Stimulated activated effector memory CD8-positive, alpha-beta T cell treated with anti-CD3 and anti-CD28 coated beads, Interleukin-12 subunit alpha, Interleukin-12 subunit beta, amount 100 ng/mL, for 72 hours (primary cell): ENCODE measurements around the gene SYTL3.
A peak's percentile ranks its signal among the peaks of the same experiment; 100 is the strongest.
"Not testable (repeated sequence)": the region's sequence is repeated elsewhere in the genome, so short reads cannot be mapped to it uniquely, and the experiment has no call there.

Experiments used
- ATAC-seq: fragments of 150-1000 bp; cut with Tn5 transposase; 2 replicates; pipeline ENCODE4 v1.10.0; 2021
- DNase-seq, 2 donors: peaks; one replicate each; pipeline ENCODE4 v3.0.0; 2021 to 2022; ENCODE audit warnings: low spot score in 2 of 2
- H3K27ac Mint-ChIP-seq: one replicate; pipeline ENCODE4 v1.8.0; 2022; ENCODE audit warnings: mild to moderate bottlenecking, mixed read lengths
- H3K36me3 Mint-ChIP-seq: one replicate; pipeline ENCODE4 v1.8.0; 2022; ENCODE audit warnings: mild to moderate bottlenecking, mixed read lengths
- H3K4me1 Mint-ChIP-seq: one replicate; pipeline ENCODE4 v1.8.0; 2022; ENCODE audit warnings: mixed read lengths
- H3K4me3 Mint-ChIP-seq: one replicate; pipeline ENCODE4 v1.8.0; 2022; ENCODE audit warnings: mild to moderate bottlenecking, mixed read lengths
- H3K9me3 Mint-ChIP-seq: one replicate; pipeline ENCODE4 v1.8.0; 2022; ENCODE audit warnings: mixed read lengths

SYTL3 gene, protein sequence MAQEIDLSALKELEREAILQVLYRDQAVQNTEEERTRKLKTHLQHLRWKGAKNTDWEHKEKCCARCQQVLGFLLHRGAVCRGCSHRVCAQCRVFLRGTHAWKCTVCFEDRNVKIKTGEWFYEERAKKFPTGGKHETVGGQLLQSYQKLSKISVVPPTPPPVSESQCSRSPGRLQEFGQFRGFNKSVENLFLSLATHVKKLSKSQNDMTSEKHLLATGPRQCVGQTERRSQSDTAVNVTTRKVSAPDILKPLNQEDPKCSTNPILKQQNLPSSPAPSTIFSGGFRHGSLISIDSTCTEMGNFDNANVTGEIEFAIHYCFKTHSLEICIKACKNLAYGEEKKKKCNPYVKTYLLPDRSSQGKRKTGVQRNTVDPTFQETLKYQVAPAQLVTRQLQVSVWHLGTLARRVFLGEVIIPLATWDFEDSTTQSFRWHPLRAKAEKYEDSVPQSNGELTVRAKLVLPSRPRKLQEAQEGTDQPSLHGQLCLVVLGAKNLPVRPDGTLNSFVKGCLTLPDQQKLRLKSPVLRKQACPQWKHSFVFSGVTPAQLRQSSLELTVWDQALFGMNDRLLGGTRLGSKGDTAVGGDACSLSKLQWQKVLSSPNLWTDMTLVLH

DNA sequence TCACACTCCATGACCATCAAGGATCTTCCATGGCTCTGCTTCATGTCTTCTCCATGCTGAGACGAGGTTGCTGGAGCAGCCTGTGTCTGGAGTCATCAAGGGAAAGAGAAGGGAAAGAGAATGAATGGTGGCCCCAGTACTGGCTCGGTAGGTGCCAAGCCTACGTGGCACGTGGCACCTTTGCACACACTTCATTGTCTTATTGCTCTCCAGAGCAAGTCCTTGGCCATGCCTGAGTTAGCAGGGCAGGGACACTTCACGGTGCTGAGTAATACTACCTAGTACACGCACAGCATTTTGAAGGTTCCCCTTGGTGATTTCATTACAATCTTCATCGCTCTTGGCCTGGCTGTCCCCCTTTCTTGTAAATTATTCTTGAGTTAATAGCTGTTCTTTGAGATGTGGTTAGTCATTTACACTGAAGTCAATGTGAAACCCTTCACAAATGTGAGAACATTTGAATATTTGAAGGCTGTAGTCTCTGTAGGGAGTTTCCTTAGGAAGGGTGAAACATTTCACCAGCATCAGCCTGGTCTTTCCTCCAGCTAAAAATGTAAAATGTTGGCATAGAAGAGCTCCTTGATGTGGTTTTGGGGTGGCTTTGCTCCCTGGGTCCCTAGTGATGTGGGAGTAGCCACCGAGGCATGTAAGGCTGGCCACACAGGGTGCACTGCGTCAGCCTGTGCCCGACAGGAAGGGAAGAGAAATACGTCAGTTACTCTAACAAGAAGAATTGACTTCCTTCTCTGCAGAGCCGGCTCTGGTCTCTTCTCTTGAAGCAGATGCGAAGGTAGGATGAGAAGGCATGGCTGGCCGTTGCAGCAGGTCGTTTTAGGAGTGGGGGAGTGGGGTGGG lies at the start of gene SYTL3:
TSS of gene SYTL3 (plus strand) at position 766 of the 855 bp plus-strand sequence. CDS start 13,215 bp downstream, outside the sequence.
- peak within 1 kb of the TSS; percentile 99 for H3K27ac Mint-ChIP-seq
- H3K4me1 Mint-ChIP-seq: peaks cover 67% of the 10 kb centered on the region
- H3K36me3 Mint-ChIP-seq: peaks cover 79% of the 10 kb centered on the region
- H3K9me3 Mint-ChIP-seq: no peaks in the 10 kb centered on the region
- DNase-seq (peak; percentile 67 to 92), ATAC-seq (peak; percentile 69)
- peak within 1 kb of the TSS; percentile 79 for H3K4me3 Mint-ChIP-seq

- H3K4me1 Mint-ChIP-seq: peaks cover 22% of the 10 kb centered on the region
- DNase-seq (no peak), ATAC-seq (no peak)
- peak overlapping the region; percentile 69 for H3K27ac Mint-ChIP-seq
- H3K4me3 Mint-ChIP-seq: no peak overlapping the region
- H3K36me3 Mint-ChIP-seq: peaks cover 100% of the 10 kb centered on the region
- H3K9me3 Mint-ChIP-seq: no peaks in the 10 kb centered on the region
These were observed 46.4 kb upstream of the SYTL3 start for GRCh38 chr6:158603261-158604047.

DNA sequence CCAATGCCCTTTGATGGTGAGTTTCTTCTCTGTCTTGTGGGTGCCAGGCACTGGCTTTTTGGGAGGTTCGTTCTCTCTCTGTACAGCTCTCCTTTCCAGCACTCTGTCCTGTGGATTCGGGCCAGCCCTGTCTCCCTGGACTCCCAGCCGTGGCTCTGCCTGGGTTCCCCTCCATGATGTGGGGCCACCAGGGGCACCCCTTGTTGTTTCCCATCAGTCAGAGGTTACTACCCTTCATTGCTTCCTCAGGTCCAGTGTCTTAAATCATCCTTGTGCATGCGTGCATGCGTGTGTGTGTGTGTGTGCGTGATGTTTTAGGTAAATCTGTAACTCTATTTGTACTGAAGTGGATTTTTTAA lies 45.8 kb upstream of the SYTL3 start:
- Mint-ChIP-seq H3K36me3 (peaks cover 100% of the 10 kb centered on the region), H3K9me3 (no peaks in the 10 kb centered on the region), H3K4me1 (peaks cover 22% of the 10 kb centered on the region), H3K27ac (peak overlapping the region; percentile 69), H3K4me3 (no peak overlapping the region)
- ATAC-seq (no peak), DNase-seq (no peak)

DNA sequence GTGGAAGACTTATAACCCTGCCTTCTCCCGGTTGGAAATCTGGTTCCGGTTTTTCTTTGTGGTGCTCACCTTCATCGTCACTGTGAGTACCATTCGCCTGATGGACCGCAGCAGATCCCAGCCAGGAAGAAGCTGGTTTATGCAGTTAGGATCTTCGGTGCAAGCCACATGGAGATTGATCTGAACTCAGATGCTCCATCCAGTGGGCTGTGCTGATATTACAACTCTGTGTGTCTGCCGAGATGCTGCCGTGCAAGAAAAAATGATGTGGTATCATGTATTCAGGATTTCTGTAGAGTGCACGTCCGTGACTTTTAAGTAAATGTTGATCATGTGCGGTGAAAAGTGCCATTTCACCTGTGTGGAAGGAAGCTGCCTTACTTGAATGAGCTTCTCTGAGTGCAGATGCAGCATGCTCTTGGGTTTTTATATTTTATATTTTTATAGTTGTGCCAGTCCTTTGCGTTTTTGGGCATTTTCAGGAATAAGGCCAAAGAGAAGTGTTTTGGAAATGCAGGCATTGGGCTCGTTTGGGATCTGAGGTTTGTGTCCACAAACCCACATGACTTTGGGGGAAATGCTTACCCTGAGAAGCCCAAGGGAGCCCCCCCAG lies 44.5 kb upstream of the SYTL3 start:
- H3K4me1 Mint-ChIP-seq: peaks cover 22% of the 10 kb centered on the region
- no peaks in the 10 kb centered on the region for H3K9me3 Mint-ChIP-seq
- DNase-seq (peak; percentile 34 to 71), ATAC-seq (no peak)
- peaks cover 99% of the 10 kb centered on the region for H3K36me3 Mint-ChIP-seq
- H3K4me3 Mint-ChIP-seq: no peak overlapping the region
- H3K27ac Mint-ChIP-seq: peak overlapping the region; percentile 83

- not testable (repeated sequence) for H3K4me3 Mint-ChIP-seq, DNase-seq, ATAC-seq, H3K9me3 Mint-ChIP-seq
- Mint-ChIP-seq H3K4me1 (peaks cover 23% of the 10 kb centered on the region), H3K27ac (peak overlapping the region; percentile 83), H3K36me3 (peaks cover 96% of the 10 kb centered on the region)
These were observed 43.8 kb upstream of the SYTL3 start for GRCh38 chr6:158606011-158606410.

DNA sequence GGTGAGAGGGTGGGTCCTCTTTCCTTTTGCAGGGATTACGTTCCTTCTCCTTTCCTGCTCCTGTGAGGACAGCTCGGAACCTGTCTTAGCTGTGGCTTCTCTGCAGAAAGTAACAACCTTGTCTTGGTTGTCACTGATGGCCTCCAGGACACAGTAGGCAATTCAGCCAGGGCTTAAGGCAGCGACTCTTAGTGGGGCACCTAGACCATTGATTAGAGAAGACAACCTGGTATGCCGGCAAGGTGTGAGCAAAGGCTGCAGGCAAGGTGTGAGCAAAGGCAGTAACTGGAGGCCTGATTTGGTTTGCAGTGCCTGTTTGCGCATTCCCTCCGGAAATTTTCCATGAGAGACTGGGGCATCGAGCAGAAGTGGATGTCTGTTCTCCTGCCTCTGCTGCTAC lies 42.9 kb upstream of the SYTL3 start:
- Mint-ChIP-seq H3K9me3 (no peaks in the 10 kb centered on the region), H3K4me1 (peaks cover 29% of the 10 kb centered on the region), H3K36me3 (peaks cover 96% of the 10 kb centered on the region), H3K27ac (peak overlapping the region; percentile 54), H3K4me3 (no peak overlapping the region)
- ATAC-seq (no peak), DNase-seq (no peak)

- peaks cover 96% of the 10 kb centered on the region for H3K36me3 Mint-ChIP-seq
- ATAC-seq (no peak), DNase-seq (no peak)
- H3K27ac Mint-ChIP-seq: peak overlapping the region; percentile 54
- peaks cover 29% of the 10 kb centered on the region for H3K4me1 Mint-ChIP-seq
- no peak overlapping the region for H3K4me3 Mint-ChIP-seq
- H3K9me3 Mint-ChIP-seq: no peaks in the 10 kb centered on the region
These were observed 42.3 kb upstream of the SYTL3 start for GRCh38 chr6:158607411-158608170.

DNA sequence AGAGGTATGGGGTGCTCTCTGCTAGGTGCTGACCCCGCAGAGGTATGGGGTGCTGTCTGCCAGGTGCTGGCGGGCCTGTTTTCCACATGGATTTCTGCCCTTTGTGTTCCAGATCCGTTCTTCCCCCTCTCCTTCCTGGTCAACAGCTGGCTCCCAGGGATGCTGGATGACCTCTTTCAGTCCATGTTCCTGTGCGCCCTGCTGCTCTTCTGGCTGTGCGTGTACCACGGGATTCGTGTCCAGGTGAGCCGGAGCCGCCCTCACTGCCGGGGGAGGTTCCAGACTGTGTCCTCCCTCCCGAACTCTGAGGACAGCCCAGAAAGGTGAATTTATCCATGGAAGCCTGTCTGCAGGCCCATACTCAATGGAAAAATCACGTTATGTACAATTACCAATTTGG lies 41.6 kb upstream of the SYTL3 start:
- H3K4me3 Mint-ChIP-seq: no peak overlapping the region
- no peak for ATAC-seq
- peaks cover 29% of the 10 kb centered on the region for H3K4me1 Mint-ChIP-seq
- peaks cover 96% of the 10 kb centered on the region for H3K36me3 Mint-ChIP-seq
- no peak for DNase-seq
- no peaks in the 10 kb centered on the region for H3K9me3 Mint-ChIP-seq
- no peak overlapping the region for H3K27ac Mint-ChIP-seq

DNA sequence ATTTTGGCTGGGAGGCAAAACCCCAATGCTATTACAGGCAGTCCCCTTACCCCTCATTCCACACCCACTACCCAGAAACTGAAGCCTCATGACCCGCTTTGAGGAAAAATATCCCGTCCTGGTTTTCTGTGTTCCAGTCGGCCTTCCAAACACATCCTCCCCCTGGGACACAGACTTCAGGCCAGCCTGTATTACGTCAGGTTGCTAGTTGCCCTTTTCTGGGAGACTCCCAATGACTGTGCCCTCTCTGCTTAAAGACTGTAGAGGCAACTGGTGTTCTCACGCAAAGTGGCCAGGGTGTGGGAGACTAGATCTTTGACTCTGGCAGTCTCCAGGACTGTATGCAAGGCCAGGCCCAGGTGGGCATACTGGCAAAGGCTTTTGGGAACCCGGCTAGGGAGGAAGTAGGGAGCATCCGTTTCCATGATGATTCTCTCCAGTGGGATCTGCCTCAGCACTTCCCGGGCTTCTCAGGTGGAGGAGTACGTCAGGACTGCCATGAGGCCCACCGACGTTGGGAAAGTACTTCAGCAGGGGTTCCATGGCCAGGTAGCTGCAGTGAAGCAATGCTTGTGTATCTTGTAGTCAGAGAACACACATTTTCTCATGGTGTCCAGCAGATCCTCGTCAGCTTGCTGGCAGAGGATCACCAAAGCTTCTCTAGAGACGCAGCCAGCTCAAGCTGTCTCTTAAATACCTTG lies 40.2 kb upstream of the SYTL3 start:
- ATAC-seq: no peak
- Mint-ChIP-seq H3K36me3 (peaks cover 93% of the 10 kb centered on the region), H3K4me1 (peaks cover 21% of the 10 kb centered on the region), H3K4me3 (no peak overlapping the region), H3K9me3 (no peaks in the 10 kb centered on the region), H3K27ac (peak overlapping the region; percentile 63)
- no peak for DNase-seq

DNA sequence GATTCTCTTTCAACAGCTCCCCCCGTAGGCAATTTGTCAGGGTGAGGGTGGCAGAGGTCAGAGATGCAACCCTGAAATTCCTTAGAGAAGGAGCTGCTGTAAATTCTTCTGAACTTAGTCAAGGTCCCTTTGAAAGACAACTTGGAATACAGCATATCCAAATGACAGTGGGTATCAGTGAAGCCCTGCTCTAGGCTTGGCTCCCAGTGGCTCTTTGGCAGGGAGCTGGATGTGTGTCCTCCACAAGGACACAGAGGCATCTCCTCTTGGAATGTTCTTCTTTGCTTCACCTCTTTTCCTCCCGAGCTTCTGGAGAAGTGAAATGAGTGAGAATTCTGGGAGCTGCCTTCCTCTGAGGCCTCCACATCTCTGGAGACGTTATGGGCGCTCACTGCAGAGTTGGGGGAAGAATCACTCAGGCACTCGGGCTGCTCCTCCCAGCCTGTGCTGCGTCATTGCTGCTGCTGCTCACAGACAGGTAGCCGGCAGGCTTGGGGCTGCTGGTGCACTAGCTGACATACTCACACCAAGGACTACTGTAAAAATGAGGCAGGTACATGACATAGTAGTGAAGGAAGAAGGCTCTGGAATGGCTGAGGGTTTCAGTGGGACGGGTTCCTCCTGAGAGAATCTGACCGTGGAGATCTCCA lies 39.4 kb upstream of the SYTL3 start:
- H3K36me3 Mint-ChIP-seq: peaks cover 92% of the 10 kb centered on the region
- no peak for ATAC-seq
- no peak for DNase-seq
- H3K4me1 Mint-ChIP-seq: peaks cover 12% of the 10 kb centered on the region
- peak overlapping the region; percentile 63 for H3K27ac Mint-ChIP-seq
- no peak overlapping the region for H3K4me3 Mint-ChIP-seq
- no peaks in the 10 kb centered on the region for H3K9me3 Mint-ChIP-seq

DNA sequence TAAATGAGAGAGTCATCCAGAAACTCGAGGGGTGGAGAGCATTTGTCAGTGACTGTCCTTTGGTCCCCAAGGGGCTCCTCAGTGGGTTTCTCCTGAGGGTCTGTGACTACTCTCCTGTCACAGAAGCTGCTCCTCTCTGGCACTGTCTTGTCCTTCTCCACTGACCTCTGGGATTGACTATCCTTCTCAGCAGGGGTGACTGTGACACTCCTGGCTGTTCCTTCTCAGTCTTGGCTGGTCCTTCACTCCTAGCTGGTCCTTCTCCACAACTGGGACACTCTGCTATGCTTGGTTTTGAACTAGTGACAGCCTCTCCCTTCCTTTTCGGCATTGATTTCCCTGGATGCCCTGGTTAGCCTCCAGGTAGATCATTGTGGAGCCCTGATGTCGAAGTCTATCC lies 38.8 kb upstream of the SYTL3 start:
- Mint-ChIP-seq H3K9me3 (no peaks in the 10 kb centered on the region), H3K27ac (peak overlapping the region; percentile 63), H3K36me3 (peaks cover 92% of the 10 kb centered on the region), H3K4me3 (no peak overlapping the region), H3K4me1 (peaks cover 7% of the 10 kb centered on the region)
- DNase-seq (no peak), ATAC-seq (no peak)

DNA sequence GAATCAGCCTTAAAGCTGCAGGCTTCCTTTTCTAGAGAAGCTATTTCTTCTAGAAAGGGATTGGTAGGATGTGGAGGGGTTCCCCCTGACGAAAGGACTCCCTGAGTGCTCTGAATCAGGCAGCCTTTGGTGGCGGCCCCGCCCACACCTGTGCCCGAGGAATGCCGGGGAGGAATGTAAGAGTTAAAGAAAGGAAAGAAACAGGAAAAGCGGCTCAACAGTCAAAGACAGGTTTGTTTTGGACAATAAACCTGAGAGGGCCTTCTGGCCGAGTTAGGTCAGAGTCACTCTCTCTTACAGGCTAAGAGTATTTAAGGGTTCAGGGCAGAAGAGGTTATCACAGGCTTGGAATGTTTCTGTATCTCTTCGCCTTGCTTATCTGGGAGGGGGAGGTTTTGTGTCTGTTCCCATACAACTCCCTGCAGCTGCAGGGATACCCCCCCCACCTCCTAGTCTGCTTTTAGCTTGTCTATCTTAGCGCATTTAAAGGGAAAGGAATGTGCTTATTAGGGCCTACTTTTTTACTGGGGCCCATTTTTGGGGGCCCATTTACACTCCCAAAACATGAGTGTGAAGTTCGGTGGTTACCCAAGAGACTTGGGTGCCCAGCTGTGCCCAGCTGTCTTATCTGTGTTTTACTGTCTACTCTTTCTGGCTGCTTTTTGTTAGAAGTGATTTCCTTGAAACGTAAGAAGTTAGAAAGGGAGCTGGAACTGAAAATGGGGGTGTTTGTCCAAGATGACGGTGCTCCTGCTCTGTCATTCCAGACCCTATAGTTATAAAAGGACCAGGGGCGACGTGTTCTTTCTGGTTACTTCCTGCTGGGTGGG lies 38.1 kb upstream of the SYTL3 start:
- no peak for ATAC-seq
- Mint-ChIP-seq H3K27ac (peak overlapping the region; percentile 63), H3K4me1 (peaks cover 10% of the 10 kb centered on the region), H3K9me3 (no peaks in the 10 kb centered on the region), H3K36me3 (peaks cover 92% of the 10 kb centered on the region), H3K4me3 (no peak overlapping the region)
- DNase-seq: no peak
